Stimulated activated CD4-positive, alpha-beta T cell treated with anti-CD3 and anti-CD28 coated beads, Interleukin-1b, Interleukin-23, amount 100 ng/mL, for 4 hours (primary cell): ENCODE measurements around the gene TBCD.

Source experiments
- DNase-seq, 2 donors: peaks; one replicate each; pipeline ENCODE4 v3.0.0-alpha.2; 2020; ENCODE audit warnings: low read depth in 2 of 2

Gene TBCD

GRCh38 chr17:82937411-82938371 lies 185.8 kb downstream of the TBCD start:
- no peak for DNase-seq

GRCh38 chr17:82938486-82938872 lies 186.6 kb downstream of the TBCD start:
- DNase-seq, result no peak

GRCh38 chr17:82938873-82939620 lies 187.2 kb downstream of the TBCD start:
- DNase-seq, result no peak

- DNase-seq, result no peak
Observed at GRCh38 chr17:82939621-82940135, 187.8 kb downstream of the TBCD start.

- DNase-seq, result no peak
Observed at GRCh38 chr17:82940226-82941020, 188.6 kb downstream of the TBCD start.

GRCh38 chr17:82941021-82942001 lies 189.4 kb downstream of the TBCD start:
- no peak for DNase-seq

GRCh38 chr17:82942166-82943130 lies 190.6 kb downstream of the TBCD start:
- no peak for DNase-seq

- DNase-seq, result no peak
Observed at GRCh38 chr17:82943339-82943738, 191.5 kb downstream of the TBCD start.

GRCh38 chr17:82943751-82944150 lies 191.9 kb downstream of the TBCD start:
- DNase-seq, result no peak

GRCh38 chr17:82944990-82945389 lies 193.1 kb downstream of the TBCD start:
- no peak for DNase-seq

- no peak for DNase-seq
Observed at GRCh38 chr17:82946081-82946480, 194.2 kb downstream of the TBCD start.

- no peak for DNase-seq
Observed at GRCh38 chr17:82947051-82947991, 195.5 kb downstream of the TBCD start.

GRCh38 chr17:82948081-82948511 lies 196.2 kb downstream of the TBCD start:
- no peak for DNase-seq

- DNase-seq, result no peak
Observed at GRCh38 chr17:82948957-82949356, 197.1 kb downstream of the TBCD start.

GRCh38 chr17:82949361-82949760 lies 197.5 kb downstream of the TBCD start:
- DNase-seq, result no peak

GRCh38 chr17:82949984-82950383 lies 198.1 kb downstream of the TBCD start:
- no peak for DNase-seq

- DNase-seq, result no peak
Observed at GRCh38 chr17:82950525-82951102, 198.7 kb downstream of the TBCD start.

GRCh38 chr17:82952019-82952418 lies 200.2 kb downstream of the TBCD start:
- no peak for DNase-seq
